ENCODE measurements around the gene EME2.

Gene EME2

GRCh38 chr16:1776991-1777374 is 4.4 kb downstream of the EME2 start:
- DNase-seq (ENCODE audit: extremely low read depth, low read depth): no peak
- TF ChIP-seq CTCF (IDR thresholded peaks at IDR 0.05; ENCODE audit: low read depth, low read length): no peak

GRCh38 chr16:1777375-1778199 is 5.0 kb downstream of the EME2 start:
- DNase-seq (ENCODE audit: extremely low read depth, low read depth): no peak
- TF ChIP-seq CTCF (IDR thresholded peaks at IDR 0.05; ENCODE audit: low read depth, low read length): no peak

GRCh38 chr16:1778200-1779179 is 5.9 kb downstream of the EME2 start:
- no peak for TF ChIP-seq CTCF (IDR thresholded peaks at IDR 0.05; ENCODE audit: low read depth, low read length)

GRCh38 chr16:1779234-1779701 is 6.7 kb downstream of the EME2 start:
- no peak for TF ChIP-seq CTCF (IDR thresholded peaks at IDR 0.05; ENCODE audit: low read depth, low read length)
- no peak for DNase-seq (ENCODE audit: extremely low read depth, low read depth)

More at GRCh38 chr16:1778200-1779179, 5.9 kb downstream of the EME2 start:
- DNase-seq (ENCODE audit: extremely low read depth, low read depth): no peak

GRCh38 chr16:1779741-1780676 is 7.4 kb downstream of the EME2 start:
- DNase-seq (ENCODE audit: extremely low read depth, low read depth): no peak
- no peak for TF ChIP-seq CTCF (IDR thresholded peaks at IDR 0.05; ENCODE audit: low read depth, low read length)

- no peak for DNase-seq (ENCODE audit: extremely low read depth, low read depth)
- TF ChIP-seq CTCF (IDR thresholded peaks at IDR 0.05; ENCODE audit: low read depth, low read length): no peak
Measured at GRCh38 chr16:1780677-1781072, 8.1 kb downstream of the EME2 start.
